Vagina (tissue), 2 donors: ENCODE data around the gene CLIP4.

ENCODE experiments used
- CTCF ChIP-seq, 3 experiments: fragments of 450-650 bp in 2 of 3; fragments of 200-600 bp in 1 of 3; sonication (generic) in 1 of 3; IDR thresholded peaks; one replicate each; pipeline ENCODE4 v1.5.1; 2017 to 2019; ENCODE audit warnings: antibody characterized with exemption in 3 of 3, mild to moderate bottlenecking in 2 of 3, moderate library complexity in 2 of 3
- POLR2A ChIP-seq, 2 donors: fragments of 450-650 bp; IDR thresholded peaks; one replicate each; pipeline ENCODE4 v1.6.1; 2017; ENCODE audit warnings: antibody characterized with exemption in 2 of 2, mild to moderate bottlenecking in 2 of 2, moderate library complexity in 2 of 2
- POLR2AphosphoS5 ChIP-seq, 2 donors: sonication (generic); formaldehyde crosslinking; IDR thresholded peaks; one replicate each; pipeline ENCODE4 v1.9.0; 2017; ENCODE audit warnings: antibody characterized with exemption in 2 of 2, mild to moderate bottlenecking in 2 of 2, low read depth in 1 of 2; ENCODE audit not compliant: insufficient read depth in 1 of 2

GRCh38 chr2:29224693-29225551 is 109.7 kb downstream of the CLIP4 start:
- TF ChIP-seq POLR2AphosphoS5 (IDR thresholded peaks at IDR 0.05; ENCODE audit: insufficient read depth in 1 of 2, low read depth in 1 of 2) (no peak), POLR2A (IDR thresholded peaks at IDR 0.05) (no peak), CTCF (IDR thresholded peaks at IDR 0.05) (no peak)
